Ammon's horn (tissue), 1 donor: ENCODE results near the gene FIBIN.

Experiments
- DNase-seq: peaks from one replicate; pipeline ENCODE4 v3.0.0-alpha.2; 2016; ENCODE audit warnings: low spot score

The FIBIN gene

GRCh38 chr11:27022659-27023251 is 28.8 kb downstream of the FIBIN start:
- no peak for DNase-seq

GRCh38 chr11:27024865-27025264 is 31.0 kb downstream of the FIBIN start:
- no peak for DNase-seq

- DNase-seq = no peak
Observed at GRCh38 chr11:27025312-27025955, 31.5 kb downstream of the FIBIN start.

GRCh38 chr11:27025957-27026733 is 32.2 kb downstream of the FIBIN start:
- no peak for DNase-seq

- no peak for DNase-seq
Observed at GRCh38 chr11:27028561-27028965, 34.7 kb downstream of the FIBIN start.

GRCh38 chr11:27029966-27030365 is 36.1 kb downstream of the FIBIN start:
- DNase-seq = no peak

- no peak for DNase-seq
Observed at GRCh38 chr11:27031754-27032153, 37.8 kb downstream of the FIBIN start.

- no peak for DNase-seq
Observed at GRCh38 chr11:27039873-27040272, 46.0 kb downstream of the FIBIN start.

- DNase-seq = peak; percentile 73
Observed at GRCh38 chr11:27040302-27041115, 46.6 kb downstream of the FIBIN start, which contains the start of gene BBOX1. Gene BBOX1 (plus strand): TSS chr11:27040815. CDS start chr11:27055431, 14,616 bp downstream.

GRCh38 chr11:27041141-27041899 is 47.4 kb downstream of the FIBIN start:
- DNase-seq = peak; percentile 68
